ENCODE measurements around the gene COL23A1. TPM values are rescaled to one million over a fixed set of nuclear protein-coding genes. Genes with fewer than 3 reads are reported as not detected.
"Not testable (repeated sequence)": the region's sequence is repeated elsewhere in the genome, so short reads cannot be mapped to it uniquely, and the experiment has no call there.

COL23A1 gene
- total RNA-seq, 1 donor from 2014 or later = 0.32 TPM

- no peak for ATAC-seq
Observed at GRCh38 chr5:178334861-178335260, 255.3 kb downstream of the COL23A1 start.

- no peak for ATAC-seq
Observed at GRCh38 chr5:178333821-178334481, 256.2 kb downstream of the COL23A1 start.

- no peak for ATAC-seq
Observed at GRCh38 chr5:178332210-178332641, 258.0 kb downstream of the COL23A1 start.

- ATAC-seq = peak; percentile 67
Observed at GRCh38 chr5:178331491-178331996, 258.6 kb downstream of the COL23A1 start.

- ATAC-seq = peak; percentile 11
Observed at GRCh38 chr5:178330791-178331404, 259.3 kb downstream of the COL23A1 start.

- no peak for ATAC-seq
Observed at GRCh38 chr5:178328826-178329730, 261.1 kb downstream of the COL23A1 start.

GRCh38 chr5:178327931-178328711 lies 262.1 kb downstream of the COL23A1 start:
- ATAC-seq = no peak

GRCh38 chr5:178327446-178327845 lies 262.7 kb downstream of the COL23A1 start:
- ATAC-seq = no peak

GRCh38 chr5:178326374-178326715 lies 263.8 kb downstream of the COL23A1 start:
- no peak for ATAC-seq

GRCh38 chr5:178325679-178326373 lies 264.4 kb downstream of the COL23A1 start:
- no peak for ATAC-seq

- no peak for ATAC-seq
Observed at GRCh38 chr5:178325311-178325678, 264.9 kb downstream of the COL23A1 start.

GRCh38 chr5:178324481-178325310 lies 265.5 kb downstream of the COL23A1 start:
- ATAC-seq = no peak

- ATAC-seq = no peak
Observed at GRCh38 chr5:178323961-178324360, 266.2 kb downstream of the COL23A1 start.

- ATAC-seq = no peak
Observed at GRCh38 chr5:178323541-178323865, 266.7 kb downstream of the COL23A1 start.

- ATAC-seq = no peak
Observed at GRCh38 chr5:178322736-178323540, 267.3 kb downstream of the COL23A1 start.

GRCh38 chr5:178320281-178320855 lies 269.8 kb downstream of the COL23A1 start:
- ATAC-seq = no peak

GRCh38 chr5:178319541-178320041 lies 270.6 kb downstream of the COL23A1 start:
- no peak for ATAC-seq

- ATAC-seq = no peak
Observed at GRCh38 chr5:178318893-178319292, 271.3 kb downstream of the COL23A1 start.

- no peak for ATAC-seq
Observed at GRCh38 chr5:178318382-178318781, 271.8 kb downstream of the COL23A1 start.

GRCh38 chr5:178317727-178318126 lies 272.5 kb downstream of the COL23A1 start:
- not testable (repeated sequence) for ATAC-seq
